A549 treated with AZD9567 at 1 μM for 4 hours (cell line): ENCODE results near the gene SPATA13. TPM values are rescaled to one million over a fixed set of nuclear protein-coding genes. Genes with fewer than 3 reads are reported as not detected.

Experiments
- total RNA-seq: library from RNA; stranded (reverse); fragments of 200-300 nt; extraction: Qiagen RNA extraction; gene quantifications from 5 replicates; pipeline ENCODE4 v1.2.3, GENCODE V29; 2022; ENCODE audit not compliant: insufficient read depth

Gene SPATA13
- total RNA-seq, result 5.8 to 9.0 TPM (median 7.0 TPM) in 5 replicates

DNA sequence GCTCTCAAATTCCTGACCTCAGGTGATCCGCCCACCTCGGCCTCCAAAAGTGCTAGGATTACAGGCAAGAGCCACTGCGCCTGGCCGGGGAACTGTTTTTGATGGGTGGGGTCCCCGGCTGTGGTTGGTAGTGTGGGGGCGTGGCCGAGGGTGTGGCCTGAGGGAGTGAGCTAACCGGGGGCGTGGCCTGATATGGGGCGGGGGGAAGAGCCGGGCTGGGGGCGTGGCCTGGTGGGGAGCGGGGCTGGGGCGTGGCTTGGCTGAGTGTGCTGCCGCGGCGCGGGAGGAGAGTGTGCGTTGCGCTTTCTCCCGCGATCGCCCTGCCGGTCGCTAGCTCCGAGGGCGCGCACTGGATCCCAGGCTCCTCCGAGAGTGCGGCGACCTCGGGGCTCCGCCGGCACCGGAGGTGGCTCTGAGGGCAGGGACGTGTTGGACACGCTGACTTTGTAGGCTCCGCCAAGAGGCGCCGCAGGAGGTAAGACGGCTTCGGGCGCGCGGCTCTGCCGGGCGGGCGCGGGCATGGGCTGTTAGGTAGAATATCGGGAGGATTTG lies at the start of gene SPATA13:
Gene SPATA13 (plus strand): TSS at position 263 of the 552 bp plus-strand sequence. CDS start 62,210 bp downstream, outside the sequence.

DNA sequence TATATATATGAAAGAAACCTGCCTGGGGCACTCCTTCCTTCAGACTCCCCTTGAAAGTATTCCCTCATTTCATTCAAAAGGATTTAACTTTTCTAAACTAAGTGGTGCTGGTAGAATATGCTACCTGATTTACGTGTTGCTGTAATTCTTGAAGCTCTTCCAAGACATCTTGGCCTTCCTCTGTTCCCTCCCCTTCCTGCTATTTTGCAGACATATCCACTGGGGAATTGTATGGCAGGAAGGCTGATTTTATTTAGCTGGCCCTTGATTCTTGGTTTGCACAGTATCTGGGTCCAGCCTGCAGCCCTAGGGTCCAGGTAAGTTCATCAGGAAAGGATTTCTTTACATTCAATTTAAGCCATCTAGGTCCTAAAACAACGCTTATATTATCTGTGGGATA lies 148.8 kb downstream of the SPATA13 start, which contains the start of gene C1QTNF9:
Gene C1QTNF9 (plus strand): TSS at position 281 of the 400 bp plus-strand sequence. CDS start 6,424 bp downstream, outside the sequence.

Other genes with a start within 250 kb of the SPATA13 start
- gene C1QTNF9, start 148.9 kb downstream of the SPATA13 start, total RNA-seq, result not detected in 5 replicates